ENCODE data around the gene UBR7. TPM values are rescaled to one million over a fixed set of nuclear protein-coding genes. Genes with fewer than 3 reads are reported as not detected.
"Not testable (repeated sequence)": the region's sequence is repeated elsewhere in the genome, so short reads cannot be mapped to it uniquely, and the experiment has no call there.

Gene UBR7
- total RNA-seq, 2 donors from 2014 or later: 35.4 to 75.8 TPM

DNA sequence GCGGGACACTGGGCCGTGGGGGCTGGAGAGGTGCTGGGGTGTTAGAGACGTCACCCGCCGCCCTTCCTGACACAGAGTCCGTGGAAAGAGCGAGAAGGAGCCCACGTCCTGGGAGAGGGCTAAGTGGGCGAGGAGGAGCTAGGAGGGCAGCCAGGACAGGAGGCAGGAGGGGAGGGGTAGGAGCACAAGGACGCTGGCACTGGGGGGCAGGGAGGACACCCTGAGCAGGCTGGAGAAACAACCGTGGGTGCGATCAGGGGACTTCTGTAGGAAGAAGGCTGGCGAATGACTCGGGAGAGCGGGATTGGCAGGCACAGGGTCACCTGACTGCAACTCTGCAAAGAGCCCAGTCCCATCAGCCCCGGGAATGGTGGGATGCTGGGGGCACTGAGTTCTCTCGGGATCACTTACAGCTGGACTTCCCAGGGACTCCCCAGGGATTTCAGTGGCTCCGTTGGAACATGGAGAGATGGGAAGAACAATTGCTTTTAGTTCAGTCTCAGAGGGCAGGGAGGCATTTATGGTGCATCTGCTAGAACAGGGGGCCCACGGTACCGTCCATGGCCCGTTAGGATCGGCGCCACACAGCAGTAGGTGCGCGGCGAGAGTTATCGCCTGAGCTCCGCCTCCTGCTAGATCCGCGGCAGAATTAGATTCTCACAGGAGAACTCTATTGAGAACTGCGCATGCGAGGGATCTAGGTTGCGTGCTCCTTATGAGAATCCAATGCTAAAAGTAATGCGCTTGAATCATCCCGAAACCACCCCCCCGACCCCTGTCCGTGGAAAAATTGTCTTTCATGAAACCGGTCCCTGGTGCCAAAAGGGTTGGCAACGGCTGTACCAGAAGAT, 24.3 kb downstream of the UBR7 start:
- peak overlapping the region in 1 of 2 donors; percentile 52 for H3K27ac Mint-ChIP-seq
- peak; percentile 35 to 52 for ATAC-seq
- no peak for DNase-seq (ENCODE audit: low spot score in 2 of 2)
- no peaks in the 10 kb centered on the region for H3K9me3 Mint-ChIP-seq
- peaks cover 12 to 14% of the 10 kb centered on the region in 2 donors for H3K36me3 Mint-ChIP-seq

DNA sequence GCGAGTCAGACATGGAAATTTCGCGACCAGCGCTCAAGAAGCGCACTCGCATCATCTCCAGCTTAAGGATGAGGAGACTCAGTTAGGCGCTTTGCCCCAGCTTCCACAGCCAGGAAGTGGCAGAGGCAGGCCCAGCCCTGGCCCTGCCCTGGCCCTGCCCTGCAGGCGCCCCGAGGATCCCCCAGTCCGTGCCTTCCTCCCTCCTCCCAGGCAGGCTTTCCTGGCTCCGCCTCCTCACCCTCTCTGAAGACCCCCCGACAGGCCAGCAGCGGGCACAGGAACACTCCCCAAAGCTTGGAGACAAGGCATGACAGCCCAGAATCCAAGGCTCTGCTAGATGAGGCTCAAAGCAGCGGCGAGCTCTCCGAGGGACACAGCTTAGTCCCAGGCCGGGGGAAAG, 25.1 kb downstream of the UBR7 start:
- peak in 1 of 2 donors; percentile 12 for ATAC-seq
- Mint-ChIP-seq H3K36me3 (peaks cover 9% of the 10 kb centered on the region in 2 donors), H3K9me3 (no peaks in the 10 kb centered on the region), H3K27ac (no peak overlapping the region)
- DNase-seq (ENCODE audit: low spot score in 2 of 2): no peak

DNA sequence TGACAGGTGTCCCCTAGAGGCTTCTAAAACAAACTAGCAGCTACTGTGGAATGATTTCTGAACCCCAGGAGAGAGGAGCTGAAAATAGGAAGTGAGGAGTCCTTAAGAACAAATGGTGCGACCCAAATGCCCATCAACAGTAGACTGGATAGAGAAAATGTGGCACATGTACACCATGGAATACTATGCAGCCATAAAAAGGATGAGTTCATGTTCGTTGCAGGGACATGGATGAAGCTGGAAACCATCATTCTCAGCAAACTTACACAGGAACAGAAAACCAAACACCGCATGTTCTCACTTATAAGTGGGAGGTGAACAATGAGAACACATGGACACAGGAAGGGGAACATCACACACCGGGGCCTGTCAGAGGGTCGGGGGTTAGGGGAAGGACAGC, 26.0 kb downstream of the UBR7 start:
- ATAC-seq; DNase-seq (ENCODE audit: low spot score in 2 of 2); H3K27ac Mint-ChIP-seq; H3K36me3 Mint-ChIP-seq; H3K9me3 Mint-ChIP-seq: not testable (repeated sequence)

DNA sequence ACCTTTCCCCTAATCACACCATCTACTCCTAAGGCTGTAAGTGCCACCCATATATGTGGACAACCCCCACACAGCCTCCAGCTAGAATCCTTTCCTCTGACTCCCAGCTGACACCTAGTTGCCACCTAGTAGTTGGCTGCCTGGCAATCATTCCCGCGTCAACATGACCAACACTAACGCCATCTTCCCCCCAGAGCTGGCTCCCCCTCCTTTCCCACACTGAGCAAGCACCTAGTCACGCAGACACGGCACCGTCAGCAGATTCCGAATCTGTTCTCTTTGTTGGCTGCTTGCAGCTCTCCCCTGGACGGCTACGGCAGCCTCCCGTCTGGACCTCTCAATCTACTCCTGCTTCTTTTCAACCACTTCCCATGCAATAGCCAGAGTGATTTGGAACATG, 27.7 kb downstream of the UBR7 start:
- Mint-ChIP-seq H3K27ac (no peak overlapping the region), H3K9me3 (no peaks in the 10 kb centered on the region), H3K36me3 (no peaks in the 10 kb centered on the region)
- ATAC-seq: no peak
- DNase-seq (ENCODE audit: low spot score in 2 of 2): no peak

DNA sequence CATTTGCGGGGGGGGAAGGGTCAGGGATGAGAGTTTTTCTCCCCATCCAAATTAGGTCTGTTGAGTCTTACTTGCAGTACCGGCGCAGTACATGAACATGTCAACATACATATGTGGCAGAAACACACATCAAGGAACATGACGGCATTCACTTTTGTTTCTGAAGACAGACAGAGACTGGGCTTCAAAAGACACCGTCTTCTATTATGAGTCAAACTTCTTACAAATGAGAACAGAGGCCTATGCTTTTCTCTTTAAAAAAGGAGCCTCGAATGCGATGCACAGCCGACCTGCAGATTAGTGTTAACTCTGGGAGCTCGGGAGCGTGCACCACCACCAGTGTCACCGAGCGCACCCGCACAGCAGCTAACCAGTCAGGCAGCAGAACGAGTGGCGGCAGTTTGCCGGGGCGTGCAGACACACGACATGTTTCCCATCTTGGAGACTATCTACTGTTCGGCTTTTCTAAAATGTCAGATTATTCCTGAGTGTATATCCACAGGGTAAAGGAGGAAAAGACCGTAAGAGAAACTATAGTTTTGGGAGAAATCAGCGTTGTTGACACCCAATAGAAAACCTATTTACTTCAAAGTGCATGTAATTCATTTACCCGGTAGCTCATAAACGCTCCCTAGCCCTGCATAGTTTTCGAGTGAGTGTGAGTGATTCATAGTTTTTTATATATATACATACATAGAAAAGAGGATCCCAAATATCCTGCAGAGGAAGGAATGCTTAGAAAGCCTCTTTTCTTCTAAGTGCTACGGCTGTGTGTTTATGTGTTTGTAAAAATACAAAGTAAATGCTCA, 33.0 kb downstream of the UBR7 start:
- H3K9me3 Mint-ChIP-seq: no peaks in the 10 kb centered on the region
- peaks cover 0 to 5% of the 10 kb centered on the region in 2 donors for H3K36me3 Mint-ChIP-seq
- DNase-seq (ENCODE audit: low spot score in 2 of 2) (no peak), ATAC-seq (peak; percentile 47 to 93)
- H3K27ac Mint-ChIP-seq: no peak overlapping the region

DNA sequence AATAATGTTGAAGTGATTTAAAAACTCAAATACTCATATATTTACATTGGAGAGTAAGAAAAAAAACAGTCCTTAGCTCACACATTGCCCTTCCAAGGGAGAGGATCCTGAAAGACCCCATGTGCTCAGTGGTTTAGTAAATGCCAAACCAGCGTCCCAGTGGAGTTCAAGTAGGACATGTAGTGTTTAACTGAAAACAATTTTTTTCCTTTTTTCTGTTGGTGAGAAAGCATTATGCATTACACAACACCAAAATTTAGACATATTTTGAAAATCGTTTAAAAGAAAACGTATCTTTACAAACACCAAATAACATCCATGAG, 33.6 kb downstream of the UBR7 start:
- H3K27ac Mint-ChIP-seq: no peak overlapping the region

DNA sequence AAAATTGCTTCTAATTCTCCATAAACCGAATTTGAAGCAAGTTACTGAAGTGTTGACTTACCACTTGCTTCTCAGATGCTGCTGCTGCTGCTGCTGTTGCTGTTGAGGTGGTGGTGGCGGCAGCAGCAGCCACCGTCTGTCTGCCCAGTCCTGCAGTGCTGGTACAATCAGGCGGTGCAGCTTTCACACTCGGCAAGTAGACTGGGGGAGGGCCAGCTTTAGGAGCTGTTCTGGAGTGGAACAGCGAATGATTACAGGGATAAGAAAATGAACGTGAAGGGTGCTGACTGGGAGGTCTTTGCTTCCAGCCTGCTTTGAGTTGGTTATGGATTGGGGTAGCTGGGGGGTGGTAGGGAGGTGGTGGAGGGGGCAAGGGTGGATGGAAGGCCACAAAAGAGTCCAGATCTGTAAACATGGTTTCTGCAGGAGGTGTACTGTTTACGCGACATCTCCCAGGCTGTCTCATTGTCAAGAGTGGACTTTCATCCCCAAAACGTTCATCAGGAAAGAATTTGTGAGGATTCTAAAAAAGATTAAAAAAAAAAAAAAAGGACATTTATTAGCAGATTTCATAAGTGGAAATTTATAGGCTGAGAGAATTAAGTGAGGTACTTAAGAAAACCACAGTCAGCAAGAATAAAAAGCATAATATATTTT, 38.8 kb downstream of the UBR7 start:
- no peak for DNase-seq (ENCODE audit: low spot score in 2 of 2)
- Mint-ChIP-seq H3K9me3 (no peaks in the 10 kb centered on the region), H3K36me3 (peaks cover 0 to 5% of the 10 kb centered on the region in 2 donors), H3K27ac (no peak overlapping the region)
- no peak for ATAC-seq

More for the DNA sequence above, 33.6 kb downstream of the UBR7 start:
- no peaks in the 10 kb centered on the region for H3K9me3 Mint-ChIP-seq
- ATAC-seq (no peak), DNase-seq (ENCODE audit: low spot score in 2 of 2) (no peak)
- peaks cover 0 to 5% of the 10 kb centered on the region in 2 donors for H3K36me3 Mint-ChIP-seq

DNA sequence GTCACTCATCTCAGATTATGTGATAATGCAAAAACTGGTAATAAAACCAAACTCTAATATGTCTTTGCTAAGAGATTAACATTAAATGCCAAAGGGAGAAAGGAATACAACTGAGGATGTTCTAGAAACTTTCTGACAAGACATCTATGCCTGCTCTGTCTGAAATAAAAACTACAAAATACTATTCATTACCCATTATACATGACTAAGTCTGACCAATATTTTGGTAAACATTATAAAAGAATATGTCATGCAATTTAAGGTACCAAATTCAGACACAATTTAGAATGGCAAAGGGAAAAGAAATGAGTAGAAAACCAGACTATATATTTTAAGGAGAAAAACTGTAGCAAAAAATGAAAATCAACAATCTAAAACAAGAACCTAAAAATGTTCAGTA, 39.5 kb downstream of the UBR7 start:
- H3K27ac Mint-ChIP-seq: no peak overlapping the region
- peaks cover 0 to 5% of the 10 kb centered on the region in 2 donors for H3K36me3 Mint-ChIP-seq
- no peak for DNase-seq (ENCODE audit: low spot score in 2 of 2)
- ATAC-seq: no peak
- no peaks in the 10 kb centered on the region for H3K9me3 Mint-ChIP-seq

DNA sequence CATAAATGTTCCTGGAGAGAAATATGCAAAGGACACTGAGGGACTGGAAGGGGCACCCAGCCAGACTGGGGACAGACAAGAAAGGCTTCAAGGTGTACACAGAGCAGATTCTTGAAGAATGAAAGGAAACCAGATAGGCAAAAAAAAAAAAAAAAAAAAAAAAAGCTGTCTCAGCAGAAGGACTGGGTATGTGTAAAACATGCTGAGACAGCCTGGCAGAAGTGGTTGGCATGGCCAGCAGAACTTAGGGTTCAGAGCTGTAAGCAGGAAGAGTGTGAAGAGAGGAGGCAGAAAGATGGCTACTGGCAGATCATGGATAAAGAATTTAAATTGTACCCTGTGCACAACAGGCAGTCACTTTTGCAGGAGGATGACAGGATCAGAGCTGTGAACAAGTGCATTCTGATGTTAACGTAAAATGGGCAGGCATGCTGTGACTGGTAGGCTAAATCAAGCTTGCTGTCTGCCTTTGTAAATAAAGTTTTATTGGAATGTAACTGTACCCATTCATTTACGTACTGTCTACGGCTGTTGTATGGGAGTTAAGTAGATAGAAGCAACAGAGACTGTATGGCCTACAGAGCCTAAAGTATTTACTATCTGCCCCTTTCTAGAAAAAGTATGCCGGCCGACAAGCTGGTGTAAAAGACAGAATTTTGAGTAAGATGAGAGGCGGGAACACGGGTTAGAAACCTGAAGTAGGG, 42.2 kb downstream of the UBR7 start:
- Mint-ChIP-seq H3K9me3 (no peaks in the 10 kb centered on the region), H3K27ac (peak overlapping the region in 1 of 2 donors; percentile 70), H3K36me3 (peaks cover 0 to 6% of the 10 kb centered on the region in 2 donors)
- no peak for ATAC-seq
- no peak for DNase-seq (ENCODE audit: low spot score in 2 of 2)

DNA sequence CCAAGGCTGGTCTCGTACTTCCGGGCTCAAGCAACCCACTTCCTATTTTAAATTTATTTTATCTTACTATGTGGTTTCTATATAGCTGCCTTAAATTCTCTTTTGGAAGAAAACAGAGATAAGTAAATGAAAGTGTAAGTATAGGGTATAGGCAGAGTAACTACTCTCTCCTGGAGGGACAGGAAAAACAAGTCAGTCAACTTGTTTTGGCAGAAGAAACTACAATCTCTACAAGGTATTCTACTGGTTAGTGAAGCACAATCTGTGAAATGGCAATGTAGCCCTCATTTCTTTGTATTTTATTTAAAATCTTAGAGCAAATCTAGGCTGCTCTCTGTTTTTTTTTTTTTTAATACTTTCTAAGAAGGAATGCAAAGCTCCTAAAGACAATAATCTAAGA, 55.4 kb downstream of the UBR7 start:
- ATAC-seq (no peak), DNase-seq (ENCODE audit: low spot score in 2 of 2) (no peak)
- Mint-ChIP-seq H3K27ac (peak overlapping the region in 1 of 2 donors; percentile 65), H3K9me3 (no peaks in the 10 kb centered on the region), H3K36me3 (peaks cover 0 to 9% of the 10 kb centered on the region in 2 donors)

DNA sequence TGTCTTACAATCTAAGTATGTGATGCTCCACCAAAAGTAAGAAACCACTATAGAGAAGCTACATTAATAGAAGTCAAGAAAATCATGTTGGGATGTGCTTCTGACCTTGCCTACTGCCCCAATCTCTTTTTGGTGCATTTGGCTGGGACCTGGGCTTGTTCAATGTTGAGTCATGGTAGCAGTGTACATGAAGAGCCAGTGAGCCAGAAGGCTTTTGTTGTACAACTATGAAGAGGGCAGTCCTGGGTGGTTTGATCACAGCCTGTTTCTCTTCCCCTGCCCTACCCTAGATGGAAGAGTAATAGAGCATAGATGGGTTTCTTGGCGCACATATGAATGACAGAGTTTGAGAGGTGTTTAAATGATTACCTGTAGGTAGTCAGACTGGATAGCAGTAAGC, 56.4 kb downstream of the UBR7 start:
- Mint-ChIP-seq H3K36me3 (peaks cover 0 to 9% of the 10 kb centered on the region in 2 donors), H3K9me3 (no peaks in the 10 kb centered on the region), H3K27ac (no peak overlapping the region)
- ATAC-seq (no peak), DNase-seq (ENCODE audit: low spot score in 2 of 2) (no peak)

DNA sequence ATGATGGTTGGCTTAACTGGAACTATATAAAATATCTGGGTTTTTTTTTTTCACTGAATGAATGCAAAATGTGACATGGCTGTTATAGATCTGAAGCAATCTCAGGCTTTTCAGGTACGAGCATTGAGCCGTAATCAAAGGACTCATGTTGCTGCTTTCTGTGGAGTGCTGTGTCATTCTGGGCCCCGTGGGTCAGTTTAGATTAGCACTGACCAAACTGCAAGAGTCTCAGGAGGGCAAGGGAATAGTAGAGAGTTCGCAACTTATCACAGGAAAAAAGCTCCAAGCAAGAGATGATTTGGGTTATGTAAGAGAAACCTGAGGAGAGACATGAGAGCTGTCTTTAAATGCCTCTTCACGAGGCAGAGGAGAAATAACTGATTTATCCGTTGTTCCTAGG, 59.1 kb downstream of the UBR7 start:
- Mint-ChIP-seq H3K27ac (no peak overlapping the region), H3K36me3 (peaks cover 0 to 9% of the 10 kb centered on the region in 2 donors), H3K9me3 (no peaks in the 10 kb centered on the region)
- DNase-seq (ENCODE audit: low spot score in 2 of 2) (no peak), ATAC-seq (no peak)

DNA sequence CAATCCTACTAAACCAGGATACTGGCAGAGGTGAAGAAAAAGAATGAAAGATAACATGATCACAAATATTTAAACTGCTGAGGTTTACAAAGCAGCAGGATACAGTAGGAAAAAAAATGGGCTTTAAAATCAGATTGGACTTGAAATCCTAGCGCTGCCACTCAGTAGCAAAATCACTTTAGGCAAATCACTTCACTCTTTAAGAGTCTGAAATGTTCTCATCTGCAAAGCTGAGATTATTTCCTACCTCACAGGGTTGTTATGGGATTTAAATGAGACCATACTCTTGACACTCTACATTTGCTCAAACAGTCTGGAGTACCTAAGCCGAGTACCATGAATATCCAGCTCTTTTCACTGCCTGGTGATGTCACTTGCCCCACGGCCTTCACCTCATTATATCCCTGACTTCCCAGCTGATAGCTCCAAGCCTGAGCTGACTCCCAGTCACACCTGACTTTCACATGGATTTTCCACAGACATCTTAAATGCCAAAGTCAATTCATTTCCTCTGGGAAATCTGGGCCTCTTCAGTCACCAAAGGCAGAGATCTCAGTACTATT, 60.2 kb downstream of the UBR7 start:
- DNase-seq (ENCODE audit: low spot score in 2 of 2) (no peak), ATAC-seq (no peak)
- H3K36me3 Mint-ChIP-seq: peaks cover 0 to 9% of the 10 kb centered on the region in 2 donors
- no peaks in the 10 kb centered on the region for H3K9me3 Mint-ChIP-seq
- H3K27ac Mint-ChIP-seq: no peak overlapping the region

DNA sequence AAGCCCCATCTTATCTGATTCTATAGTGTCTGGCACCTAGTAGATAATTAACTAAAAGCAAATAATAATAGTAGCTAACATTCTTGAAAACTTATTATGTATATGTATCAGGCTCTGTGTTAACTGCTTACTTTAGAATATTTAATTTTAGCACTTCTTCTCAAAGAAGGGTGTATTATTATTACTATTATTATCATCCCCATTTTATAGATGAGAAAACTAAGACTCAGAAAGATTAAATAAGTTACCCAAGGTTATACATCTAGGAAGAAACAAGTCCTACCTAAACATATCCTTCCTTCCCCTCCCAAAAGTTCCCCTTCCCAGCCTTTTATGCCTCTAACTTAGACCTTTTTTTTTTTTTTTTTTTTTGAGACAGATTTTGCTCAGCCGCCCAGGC, 61.4 kb downstream of the UBR7 start:
- peak overlapping the region in 1 of 2 donors; percentile 58 for H3K27ac Mint-ChIP-seq
- ATAC-seq (no peak), DNase-seq (ENCODE audit: low spot score in 2 of 2) (no peak)
- H3K36me3 Mint-ChIP-seq: peaks cover 0 to 7% of the 10 kb centered on the region in 2 donors
- no peaks in the 10 kb centered on the region for H3K9me3 Mint-ChIP-seq

DNA sequence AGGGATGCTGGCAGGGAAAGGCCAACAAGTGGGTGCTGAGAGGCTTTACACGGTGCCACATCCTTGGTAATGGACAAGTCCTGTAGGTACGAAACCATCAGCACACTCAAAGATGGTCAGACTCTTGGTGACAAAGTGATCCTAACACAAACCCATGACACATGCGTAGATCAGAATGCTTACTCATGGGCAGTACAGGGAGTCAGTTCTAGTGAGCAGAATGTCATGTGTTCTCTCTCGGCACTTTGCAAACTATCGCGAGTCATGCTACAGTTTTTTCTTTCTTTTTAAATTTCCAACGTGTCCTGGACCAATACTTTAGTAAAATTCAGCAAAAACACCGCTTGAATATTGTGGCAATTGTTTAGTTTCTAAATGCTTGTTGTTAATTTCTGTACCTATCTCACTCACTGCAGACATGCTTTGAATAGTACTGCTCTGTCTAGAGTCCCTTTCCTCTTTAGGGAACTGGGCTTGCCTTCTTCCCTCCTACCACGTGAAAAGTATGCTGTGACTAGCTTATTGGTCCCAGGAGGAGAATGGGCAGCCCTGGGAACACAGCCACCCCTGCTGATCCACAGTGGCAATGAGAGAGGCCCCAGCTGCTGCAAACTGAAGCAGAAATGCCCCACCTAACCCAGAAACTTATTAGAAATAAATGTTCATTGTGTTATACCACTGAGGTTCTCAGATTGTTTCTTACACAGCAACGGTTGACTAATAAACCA, 62.4 kb downstream of the UBR7 start:
- ATAC-seq (peak in 1 of 2 donors; percentile 40), DNase-seq (ENCODE audit: low spot score in 2 of 2) (no peak)
- Mint-ChIP-seq H3K27ac (no peak overlapping the region), H3K36me3 (no peaks in the 10 kb centered on the region), H3K9me3 (no peaks in the 10 kb centered on the region)

DNA sequence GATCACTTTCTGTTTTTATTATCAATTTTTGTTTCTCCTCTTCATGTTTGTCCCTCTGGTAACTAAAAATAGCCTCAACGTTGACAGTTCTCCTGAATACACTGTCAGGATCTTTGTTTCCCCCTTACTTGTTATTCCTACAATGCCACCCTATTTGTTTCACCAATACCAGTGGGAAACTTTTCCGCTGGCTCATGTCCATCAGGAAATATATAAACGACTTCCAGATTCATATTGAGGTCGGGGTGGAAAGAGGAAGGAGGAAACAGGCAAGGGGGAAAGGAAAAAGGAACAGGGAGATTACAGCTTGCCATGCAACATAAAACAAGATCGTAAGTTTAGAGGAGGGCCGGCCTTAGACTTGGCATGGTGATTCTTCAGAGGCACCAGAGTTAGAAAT, 64.1 kb downstream of the UBR7 start:
- DNase-seq (ENCODE audit: low spot score in 2 of 2): no peak
- Mint-ChIP-seq H3K36me3 (no peaks in the 10 kb centered on the region), H3K9me3 (no peaks in the 10 kb centered on the region), H3K27ac (no peak overlapping the region)
- no peak for ATAC-seq
